ENCODE results near the gene LRP6.

DNA sequence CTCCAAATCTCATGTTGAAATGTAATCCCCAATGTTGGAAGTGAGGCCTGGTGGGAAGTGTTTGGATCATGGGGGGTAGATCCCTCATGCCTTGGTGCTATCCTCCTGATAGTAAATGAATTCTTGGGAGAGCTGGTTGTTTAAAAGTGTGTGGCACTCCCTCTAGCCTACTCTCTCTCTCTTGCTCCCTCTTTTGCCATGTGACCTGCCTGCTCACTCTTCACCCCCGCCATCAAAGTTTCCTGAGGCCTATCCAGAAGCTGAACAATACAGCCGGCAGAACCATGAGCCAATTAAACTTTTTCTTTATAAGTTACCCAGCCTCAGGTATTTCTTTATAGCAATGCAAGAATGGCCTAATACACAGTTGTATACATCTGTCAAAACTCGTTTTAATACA lies 133.6 kb downstream of the LRP6 start:
- TF ChIP-seq CTCF (conservative IDR thresholded peaks at IDR 0.05 in 1 of 2, IDR thresholded peaks at IDR 0.05 in 1 of 2; ENCODE audit: low read depth in 1 of 2, low read length in 2 of 2) (no peak), EZH2 (IDR thresholded peaks at IDR 0.05; ENCODE audit: low read length, missing control alignments) (no peak)
